NCI-H524 treated with DMSO at 0.1 percent for 48 hours (cell line): ENCODE results near the gene OBSCN.

Experiments used
- DNase-seq: peaks from one replicate; lab custom pipeline; 2025; lab: John Stamatoyannopoulos, UW

Gene OBSCN

GRCh38 chr1:228359613-228360532, 152.0 kb downstream of the OBSCN start:
- no peak for DNase-seq

- DNase-seq: no peak
These were observed 152.9 kb downstream of the OBSCN start for GRCh38 chr1:228360533-228361313.

DNA sequence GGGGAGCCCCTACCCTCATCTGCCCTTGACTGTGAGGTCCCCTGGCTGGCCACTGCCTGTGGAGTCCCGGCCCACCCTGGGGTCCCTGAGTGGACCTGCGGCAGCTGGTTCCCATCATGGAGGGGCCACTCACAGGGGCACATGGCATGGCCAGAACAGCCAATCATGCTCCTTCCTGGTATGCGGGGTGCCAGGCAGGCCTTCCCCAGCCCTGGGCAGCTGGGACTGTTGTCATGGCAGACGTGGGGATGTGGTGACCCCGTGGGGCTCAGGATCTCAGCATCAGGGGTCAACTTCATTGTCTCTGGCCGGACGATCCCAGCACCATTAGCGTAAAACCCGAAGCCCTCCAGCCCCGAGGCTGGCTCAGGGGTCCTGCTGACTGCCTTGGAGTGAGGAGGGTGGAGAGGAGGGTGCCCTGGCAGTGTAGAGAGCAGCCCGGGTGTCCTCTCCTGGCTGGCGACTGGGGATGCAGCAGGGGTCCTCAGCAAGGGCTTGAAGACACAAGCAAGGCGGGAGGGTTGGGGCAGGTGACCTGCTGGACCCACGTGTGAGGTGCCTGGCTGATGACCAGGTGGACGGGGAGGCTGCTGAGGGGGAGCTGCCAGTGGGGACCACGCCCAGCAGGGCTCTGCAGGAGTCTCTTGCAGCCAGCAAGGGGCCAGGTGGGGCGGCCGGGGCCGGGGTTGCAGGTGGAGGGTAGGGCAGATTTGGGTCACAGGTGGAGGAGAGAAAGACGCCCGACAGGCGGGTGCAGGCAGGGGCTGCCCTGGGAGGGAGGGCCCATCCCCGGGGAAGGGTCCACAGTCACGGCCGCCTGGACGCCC, 153.7 kb downstream of the OBSCN start:
- no peak for DNase-seq

- no peak for DNase-seq
These were observed 154.5 kb downstream of the OBSCN start for GRCh38 chr1:228362141-228362883.

DNA sequence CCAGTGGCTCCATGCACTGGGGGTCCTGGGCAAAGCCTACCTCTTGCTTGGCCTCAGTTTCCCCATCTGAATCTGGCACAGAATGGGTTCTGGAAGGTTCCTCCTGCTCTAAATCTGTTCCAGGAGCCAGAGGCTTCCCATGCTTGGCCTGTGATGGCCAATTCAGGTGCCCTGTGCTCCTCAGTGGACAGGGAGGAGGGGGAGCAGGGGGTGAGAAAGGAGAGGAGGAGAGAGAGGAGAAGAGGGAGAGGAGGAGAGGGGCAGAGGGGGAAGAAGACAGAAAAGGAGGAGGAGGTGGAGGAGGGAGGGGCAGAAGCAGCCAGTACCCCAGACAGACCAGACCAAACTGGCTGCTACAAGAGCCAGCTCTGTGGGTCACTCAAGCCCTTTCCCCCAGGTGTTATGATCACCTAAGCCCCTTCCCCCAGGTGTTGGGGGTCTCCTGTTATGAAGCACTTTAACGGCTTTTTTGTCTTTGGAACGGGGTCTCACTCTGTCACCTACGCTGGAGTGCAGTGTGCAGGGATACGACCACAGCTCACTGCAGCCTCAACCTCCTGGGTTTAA, 155.1 kb downstream of the OBSCN start:
- no peak for DNase-seq

DNA sequence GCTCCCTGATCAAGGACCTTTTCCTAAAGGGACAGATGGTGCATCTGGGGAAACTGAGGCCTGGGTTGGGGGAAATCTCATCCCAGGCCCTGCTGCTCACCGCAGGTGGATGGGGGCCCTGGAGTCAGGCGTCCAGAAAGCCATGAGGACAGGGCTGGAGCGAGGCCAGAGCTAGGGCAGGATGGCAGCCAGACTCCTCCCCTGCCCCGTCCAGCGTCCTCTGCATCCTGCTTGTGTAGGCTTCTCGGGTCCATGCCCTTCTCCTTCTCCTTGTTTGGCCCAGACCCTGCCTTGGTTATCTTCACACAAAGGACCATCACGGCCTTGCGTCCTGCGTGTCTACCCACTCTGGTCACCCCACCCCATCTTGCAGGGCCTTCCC, 155.8 kb downstream of the OBSCN start:
- no peak for DNase-seq

DNA sequence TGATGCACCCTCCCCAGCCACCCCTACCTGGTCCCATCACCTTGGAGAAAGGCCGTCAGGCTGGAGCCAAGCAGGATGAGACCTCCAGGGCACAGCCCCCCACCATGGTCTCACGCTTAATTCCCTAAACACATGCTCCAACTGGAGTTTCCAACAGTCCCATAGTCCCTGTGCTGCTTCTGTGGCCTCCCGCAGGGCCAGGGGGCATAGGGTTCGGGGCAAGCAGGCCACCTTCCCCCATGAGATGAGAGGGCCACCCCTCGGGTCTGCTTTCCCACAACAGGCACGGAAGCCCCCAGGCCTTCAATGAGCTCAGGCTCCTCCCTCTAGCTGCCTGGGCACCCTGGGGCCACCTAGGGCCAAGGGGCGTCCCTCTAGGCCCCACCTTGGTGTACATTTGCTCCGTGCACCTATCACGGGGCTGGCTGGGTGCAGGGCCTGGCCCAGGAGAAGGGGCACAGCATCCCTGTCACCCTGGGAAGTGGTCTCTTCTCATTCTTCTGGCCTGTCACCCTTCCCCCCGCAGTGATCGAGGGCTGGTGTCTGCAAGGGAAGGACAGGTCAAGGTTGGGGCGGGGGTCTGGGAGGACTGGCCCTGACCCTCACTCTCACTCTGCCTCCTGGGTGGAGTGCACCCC, 156.3 kb downstream of the OBSCN start:
- DNase-seq: no peak

DNA sequence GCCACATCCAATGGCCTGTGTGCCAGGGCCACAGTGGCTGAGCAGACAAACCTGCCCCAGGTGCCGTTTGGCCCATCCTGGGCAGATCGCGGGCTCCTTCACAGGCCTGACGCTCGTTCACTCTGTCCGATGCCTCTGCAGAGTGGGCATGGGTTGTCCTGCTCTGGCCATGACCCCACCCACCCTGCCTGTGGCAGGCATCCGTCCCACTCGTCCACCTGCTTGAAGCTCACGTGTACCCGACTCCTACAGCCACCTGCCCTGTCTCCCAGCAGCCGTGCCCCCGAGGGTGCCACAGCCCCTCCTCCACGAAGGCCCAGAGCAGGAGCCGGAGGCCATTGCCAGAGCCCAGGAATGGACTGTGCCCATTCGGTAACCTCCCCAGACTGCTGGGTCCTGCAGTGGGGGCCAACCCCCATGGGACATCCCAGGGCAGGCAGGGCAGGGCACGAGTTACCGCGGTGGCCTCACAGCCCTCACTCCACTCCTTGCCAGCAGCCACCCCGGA, 156.9 kb downstream of the OBSCN start:
- no peak for DNase-seq

DNA sequence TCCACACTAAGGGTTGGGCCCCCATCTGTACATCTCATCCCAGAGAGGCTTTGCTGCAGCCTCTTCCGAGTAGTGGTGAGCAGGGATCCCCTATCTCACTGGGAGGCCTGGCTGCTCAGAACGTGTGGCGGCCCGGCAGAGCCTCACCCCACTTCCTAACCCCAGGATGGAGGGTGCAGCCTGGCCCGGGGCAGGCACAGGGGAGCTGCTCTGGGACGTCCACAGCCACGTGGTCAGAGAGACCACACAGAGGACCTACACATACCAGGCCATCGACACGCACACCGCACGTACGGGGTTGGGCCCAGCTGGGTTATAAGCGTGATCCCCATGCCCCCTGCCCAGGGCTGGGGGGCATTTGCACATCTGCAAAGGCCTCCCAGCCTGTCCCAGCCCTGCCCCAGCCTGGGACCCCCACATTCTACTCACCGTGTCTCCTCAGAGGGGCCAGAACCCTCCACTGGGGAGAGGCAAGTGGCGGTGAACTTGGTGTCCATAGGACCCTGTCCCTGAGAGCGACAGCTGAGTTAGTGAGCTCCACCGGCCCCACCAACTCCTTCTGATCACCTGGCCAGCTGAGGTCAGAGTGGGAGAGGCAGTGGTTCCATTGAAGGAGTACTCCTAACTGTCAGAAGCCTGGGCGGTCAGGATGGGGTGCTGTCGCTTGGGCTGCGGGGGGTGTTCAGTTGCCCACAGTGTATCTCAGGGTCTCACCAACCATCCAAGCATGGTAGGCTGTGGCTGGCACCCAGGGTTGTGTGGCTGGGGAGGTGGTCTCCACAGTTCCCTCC, 157.6 kb downstream of the OBSCN start:
- no peak for DNase-seq

DNA sequence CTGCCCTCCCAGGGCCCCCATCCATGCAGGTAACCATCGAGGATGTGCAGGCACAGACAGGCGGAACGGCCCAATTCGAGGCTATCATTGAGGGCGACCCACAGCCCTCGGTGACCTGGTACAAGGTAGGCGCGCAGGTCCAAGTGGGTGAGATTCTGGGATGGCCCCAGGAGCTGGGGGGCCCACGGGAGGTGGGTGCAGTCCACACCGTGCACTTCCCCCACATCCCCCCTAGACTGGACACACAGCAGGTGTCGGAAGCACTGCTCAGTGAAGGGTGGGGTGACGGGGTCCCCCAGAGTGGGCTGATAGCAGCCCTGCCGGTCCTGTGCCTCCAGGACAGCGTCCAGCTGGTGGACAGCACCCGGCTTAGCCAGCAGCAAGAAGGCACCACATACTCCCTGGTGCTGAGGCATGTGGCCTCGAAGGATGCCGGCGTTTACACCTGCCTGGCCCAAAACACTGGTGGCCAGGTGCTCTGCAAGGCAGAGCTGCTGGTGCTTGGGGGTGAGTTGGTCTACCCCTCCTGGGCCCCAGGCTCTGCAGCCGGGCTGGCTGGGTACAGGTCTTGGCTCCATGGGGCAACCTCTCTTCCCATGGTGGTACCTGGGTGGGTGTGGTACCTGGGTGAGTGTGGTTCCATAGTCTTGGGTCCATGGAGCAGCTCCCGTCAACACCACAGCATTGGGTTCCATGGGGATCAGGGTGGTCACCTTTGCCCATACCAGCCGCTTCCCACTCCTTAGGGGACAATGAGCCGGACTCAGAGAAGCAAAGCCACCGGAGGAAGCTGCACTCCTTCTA, 158.4 kb downstream of the OBSCN start:
- no peak for DNase-seq

DNA sequence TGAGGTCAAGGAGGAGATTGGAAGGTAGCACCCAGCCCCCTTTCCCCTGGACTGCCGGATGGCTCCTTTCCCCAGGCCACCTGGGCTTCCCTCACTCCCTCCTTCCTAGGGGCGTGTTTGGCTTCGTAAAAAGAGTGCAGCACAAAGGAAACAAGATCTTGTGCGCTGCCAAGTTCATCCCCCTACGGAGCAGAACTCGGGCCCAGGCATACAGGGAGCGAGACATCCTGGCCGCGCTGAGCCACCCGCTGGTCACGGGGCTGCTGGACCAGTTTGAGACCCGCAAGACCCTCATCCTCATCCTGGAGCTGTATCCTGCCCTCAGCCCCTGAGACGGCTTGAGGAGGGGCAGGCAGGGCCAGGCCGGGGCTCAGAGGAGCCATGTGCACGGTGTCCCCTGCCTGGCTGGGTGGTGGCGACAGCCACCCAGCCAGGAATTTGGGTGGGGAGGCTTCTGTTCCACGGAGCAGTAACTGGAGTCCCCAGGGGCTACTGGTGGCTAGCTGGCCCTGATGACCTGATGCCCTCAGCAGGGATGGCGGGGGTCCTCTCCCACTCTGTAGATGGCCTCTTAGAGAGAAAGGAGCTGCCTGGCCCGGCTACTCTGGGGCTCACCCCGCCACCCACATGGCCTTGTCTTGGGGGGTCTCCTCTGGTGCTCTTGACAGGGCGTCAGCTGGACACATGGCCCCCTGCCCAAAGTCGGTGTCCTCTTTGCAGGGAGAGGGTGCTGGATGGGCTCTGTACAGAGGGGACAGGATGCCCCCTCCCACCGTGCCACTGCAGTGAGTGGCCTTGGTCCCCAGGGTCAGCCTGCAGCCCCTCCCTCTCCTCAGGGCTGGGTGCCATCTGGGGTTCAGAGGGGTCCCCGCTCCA, 159.3 kb downstream of the OBSCN start:
- no peak for DNase-seq

DNA sequence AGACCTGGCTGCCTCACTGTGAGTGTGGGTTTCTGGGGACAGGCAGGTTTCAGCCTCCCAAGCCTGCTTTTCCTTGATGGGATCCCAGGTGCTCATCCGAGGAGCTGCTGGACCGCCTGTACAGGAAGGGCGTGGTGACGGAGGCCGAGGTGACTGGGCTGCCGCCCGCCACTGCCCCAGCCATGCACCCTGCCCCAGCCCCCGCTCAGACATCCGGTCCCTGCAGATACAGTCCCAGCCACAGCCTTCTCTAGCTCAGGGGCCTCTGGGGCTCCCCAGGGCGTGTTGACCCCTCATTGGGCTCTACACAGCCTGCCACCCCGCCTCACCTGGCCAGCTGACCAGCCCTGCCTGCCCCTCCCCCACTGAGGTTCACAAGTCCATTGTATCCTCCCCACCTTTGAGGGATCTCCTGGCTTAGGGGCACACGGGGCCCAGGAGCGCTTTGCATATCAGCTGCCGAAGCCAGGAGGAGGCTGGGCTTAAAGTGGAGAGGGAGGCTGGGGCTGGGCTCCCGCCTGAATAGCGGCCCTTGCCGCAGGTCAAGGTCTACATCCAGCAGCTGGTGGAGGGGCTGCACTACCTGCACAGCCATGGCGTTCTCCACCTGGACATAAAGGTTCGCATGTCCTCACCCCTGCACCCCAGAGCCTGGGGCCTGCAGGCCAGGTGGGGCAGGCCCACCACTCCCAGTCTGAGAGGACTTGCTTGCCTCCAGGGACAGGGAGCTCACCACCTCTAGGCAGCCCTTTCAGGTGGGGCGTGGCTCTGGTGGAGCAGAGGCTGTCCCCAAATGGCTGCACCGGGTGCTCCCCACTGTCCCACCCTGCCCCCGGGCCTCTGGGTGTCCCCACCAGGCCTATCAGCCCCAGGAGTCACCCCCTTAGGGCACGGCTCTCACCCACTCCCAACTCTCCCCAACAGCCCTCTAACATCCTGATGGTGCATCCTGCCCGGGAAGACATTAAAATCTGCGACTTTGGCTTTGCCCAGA, 160.3 kb downstream of the OBSCN start:
- no peak for DNase-seq

DNA sequence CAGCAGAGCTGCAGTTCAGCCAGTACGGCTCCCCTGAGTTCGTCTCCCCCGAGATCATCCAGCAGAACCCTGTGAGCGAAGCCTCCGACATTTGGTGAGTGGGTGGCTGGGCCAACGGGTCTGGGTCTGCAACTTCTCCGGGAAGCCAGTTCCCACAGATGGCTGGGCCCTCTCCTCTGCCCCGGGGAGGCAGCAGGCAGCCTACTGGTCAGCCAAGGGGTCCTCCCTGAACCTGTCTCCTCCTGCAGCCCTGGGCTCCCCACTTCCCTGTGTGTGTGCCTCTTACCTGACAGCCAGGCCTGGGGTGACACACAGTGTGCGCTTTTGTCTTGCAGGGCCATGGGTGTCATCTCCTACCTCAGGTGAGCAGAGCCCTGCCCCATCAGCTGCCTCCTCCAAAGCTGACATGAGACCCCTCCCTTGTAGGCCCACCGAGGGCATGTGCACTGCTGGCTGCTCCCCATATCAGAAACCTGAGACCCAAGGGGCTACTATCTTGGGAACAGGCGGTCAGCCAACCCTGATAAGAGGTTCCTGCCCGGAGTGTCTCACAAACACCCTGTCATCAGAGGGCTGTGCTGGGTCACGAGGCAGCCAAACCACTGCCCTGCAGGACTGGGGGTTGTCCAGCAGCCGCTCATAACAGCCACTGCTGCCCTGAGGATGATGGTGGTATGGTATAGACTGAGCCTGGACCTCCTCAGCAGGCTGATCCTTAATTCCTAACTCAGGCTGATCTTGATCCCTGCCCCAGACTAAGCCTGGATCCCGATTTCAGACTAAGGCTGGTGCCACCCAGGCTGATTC, 161.2 kb downstream of the OBSCN start:
- DNase-seq: no peak

DNA sequence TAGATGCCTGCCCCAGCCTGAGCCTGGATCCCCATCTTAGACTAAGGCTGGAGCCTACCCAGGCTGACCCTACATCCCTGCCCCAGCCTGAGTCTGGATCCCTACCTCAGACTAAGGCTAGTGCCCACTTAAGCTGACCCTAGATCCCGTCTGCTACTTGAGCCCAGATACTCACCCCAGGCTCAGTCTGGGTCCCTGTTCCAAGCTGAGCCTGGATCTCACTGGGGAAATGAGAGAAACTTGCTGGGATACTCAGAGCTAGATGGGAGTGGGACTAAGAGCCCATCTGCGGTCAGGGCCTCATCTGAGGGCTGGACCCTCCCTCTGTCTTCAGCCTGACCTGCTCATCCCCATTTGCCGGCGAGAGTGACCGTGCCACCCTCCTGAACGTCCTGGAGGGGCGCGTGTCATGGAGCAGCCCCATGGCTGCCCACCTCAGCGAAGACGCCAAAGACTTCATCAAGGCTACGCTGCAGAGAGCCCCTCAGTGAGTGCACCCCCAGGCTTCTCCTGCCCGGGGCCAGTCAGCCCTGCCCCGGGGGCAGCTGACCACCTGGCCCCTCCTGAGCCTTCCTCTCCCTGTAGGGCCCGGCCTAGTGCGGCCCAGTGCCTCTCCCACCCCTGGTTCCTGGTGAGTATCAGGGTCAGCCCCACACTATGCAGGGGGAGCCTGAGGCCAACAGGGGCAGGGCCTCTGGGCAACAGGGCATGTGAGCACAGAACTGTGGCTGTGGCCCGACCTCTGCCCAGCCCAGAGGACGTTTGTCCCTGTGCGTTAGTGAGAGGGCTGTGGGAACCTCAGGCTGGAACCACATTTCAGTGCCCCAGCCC, 162.0 kb downstream of the OBSCN start:
- DNase-seq: no peak

GRCh38 chr1:228370439-228370940, 162.6 kb downstream of the OBSCN start:
- no peak for DNase-seq
